Body of pancreas (tissue), 4 donors: ENCODE results near the gene DNAJC11. TPM values are rescaled to one million over a fixed set of nuclear protein-coding genes. Genes with fewer than 3 reads are reported as not detected.
A peak's percentile ranks its signal among the peaks of the same experiment; 100 is the strongest.

Experiments
- ATAC-seq: fragments of 150-250 bp; one replicate; pipeline ENCODE4 v1.9.1; 2016
- DNase-seq, 4 donors: peaks; one replicate each; pipeline ENCODE4 v3.0.0-alpha.2; 2019
- H3K27ac ChIP-seq, 4 donors: fragments of 200-600 bp; sonication (generic); 1 replicate in 3 of 4; 2 replicates in 1 of 4; pipeline versions ENCODE4 v1.5.1 to v1.6.1; 2016 to 2019; ENCODE audit warnings: mild to moderate bottlenecking in 1 of 4, mixed read lengths in 1 of 4, moderate library complexity in 1 of 4
- H3K27me3 ChIP-seq, 2 donors: fragments of 200-600 bp; sonication (generic); one replicate each; pipeline ENCODE4 v1.6.0; 2016; ENCODE audit warnings: mild to moderate bottlenecking in 1 of 2
- H3K36me3 ChIP-seq, 2 donors: fragments of 200-600 bp; sonication (generic); replicated peaks in 1 of 2; 2 replicates each; pipeline ENCODE4 v1.5.1; 2016; ENCODE audit warnings: low read depth in 2 of 2; ENCODE audit not compliant: insufficient read depth in 1 of 2
- H3K4me1 ChIP-seq: fragments of 200-600 bp; sonication (generic); one replicate; pipeline ENCODE4 v1.6.0; 2016
- H3K4me3 ChIP-seq, 2 donors: fragments of 200-600 bp; sonication (generic); 1 replicate in 1 of 2; 2 replicates in 1 of 2; pipeline ENCODE4 v1.5.1; 2016 to 2019
- H3K9me3 ChIP-seq, 3 donors: fragments of 200-600 bp; sonication (generic); 1 replicate in 2 of 3; 2 replicates in 1 of 3; pipeline ENCODE4 v1.5.1; 2016
- CTCF ChIP-seq, 7 experiments: fragments of 450-650 bp in 4 of 7; fragments of 200-600 bp in 3 of 7; sonication (generic) in 3 of 7; IDR thresholded peaks; one replicate each; pipeline ENCODE4 v1.5.1; 2016 to 2019; ENCODE audit warnings: antibody characterized with exemption in 7 of 7
- POLR2A ChIP-seq, 3 donors: fragments of 450-650 bp; IDR thresholded peaks; one replicate each; pipeline ENCODE4 v1.6.1; 2016; ENCODE audit warnings: antibody characterized with exemption in 3 of 3, mild to moderate bottlenecking in 2 of 3
- WGBS, 2 donors: methylation state at CpG; one replicate each; pipeline ENCODE4 v1.1.5; 2017; 5-methylcytosine and 5-hydroxymethylcytosine counted together
- intact Hi-C: fragments of 100-400 bp; cut with DNase I; formaldehyde crosslinking; loops from one replicate; pipeline ENCODE4 v1.15.1; 2023
- total RNA-seq, 2 donors: library from RNA; depleted of rRNA; stranded (reverse); fragments of >200 nt; gene quantifications; one replicate each; pipeline ENCODE4 v1.1.0, GENCODE V29; 2016

The DNAJC11 gene
- total RNA-seq, 2 donors from 2014 or later = 16.1 to 88.3 TPM

- peak; percentile 86 to 89 (median 88) for DNase-seq
- Histone ChIP-seq H3K9me3 (no peaks in the 10 kb centered on the region), H3K27ac (peak within 1 kb of the TSS; percentile 65 to 87 (median 84)), H3K4me1 (peaks cover 27% of the 10 kb centered on the region), H3K4me3 (peak within 1 kb of the TSS; percentile 27 to 51), H3K36me3 (peaks cover 0 to 9% of the 10 kb centered on the region in 2 donors), H3K27me3 (no peaks in the 10 kb centered on the region)
- peak; percentile 90 for ATAC-seq
- WGBS, 2 donors = 2 to 20% methylated on average over 1 to 54 of the region's 73 CpGs
- peak in 2 of 3 donors; percentile 15 to 52 for TF ChIP-seq POLR2A (IDR thresholded peaks at IDR 0.05)
- TF ChIP-seq CTCF (IDR thresholded peaks at IDR 0.05) = peak in 1 of 7 experiments; percentile 6
- intact Hi-C loops = no loop called here
These were observed 76.7 kb downstream of the DNAJC11 start, which contains the start of gene THAP3 for GRCh38 chr1:6624710-6625583. TSS of gene THAP3 (plus strand) at chr1:6624868. CDS start at chr1:6625219, 351 bp downstream.

GRCh38 chr1:6623269-6623965 is 78.2 kb downstream of the DNAJC11 start:
- peaks cover 0 to 10% of the 10 kb centered on the region in 2 donors for H3K36me3 ChIP-seq
- H3K27ac ChIP-seq = no peak overlapping the region
- intact Hi-C loops = no loop called here
- no peaks in the 10 kb centered on the region for H3K27me3 ChIP-seq
- H3K4me3 ChIP-seq = no peak overlapping the region
- TF ChIP-seq POLR2A (IDR thresholded peaks at IDR 0.05) (no peak), CTCF (IDR thresholded peaks at IDR 0.05) (no peak)
- 81 to 84% methylated on average over 14 of the region's 14 CpGs for WGBS, 2 donors
- DNase-seq = no peak
- peaks cover 27% of the 10 kb centered on the region for H3K4me1 ChIP-seq
- H3K9me3 ChIP-seq = no peaks in the 10 kb centered on the region
- no peak for ATAC-seq

- no peak for DNase-seq
- H3K36me3 ChIP-seq = peaks cover 0 to 10% of the 10 kb centered on the region in 2 donors
- WGBS, 2 donors = 89 to 96% methylated on average over 7 to 10 of the region's 10 CpGs
- H3K4me3 ChIP-seq = no peak overlapping the region
- H3K4me1 ChIP-seq = peaks cover 25% of the 10 kb centered on the region
- no peak overlapping the region for H3K27ac ChIP-seq
- no peak for ATAC-seq
- no peaks in the 10 kb centered on the region for H3K27me3 ChIP-seq
- no peaks in the 10 kb centered on the region for H3K9me3 ChIP-seq
- TF ChIP-seq POLR2A (IDR thresholded peaks at IDR 0.05) = no peak
- no peak for TF ChIP-seq CTCF (IDR thresholded peaks at IDR 0.05)
- intact Hi-C loops = no loop called here
These were observed 79.0 kb downstream of the DNAJC11 start for GRCh38 chr1:6622396-6623152.

- WGBS, 2 donors = 90 to 94% methylated on average over 30 to 41 of the region's 41 CpGs
- DNase-seq (no peak), ATAC-seq (no peak)
- TF ChIP-seq CTCF (IDR thresholded peaks at IDR 0.05) (no peak), POLR2A (IDR thresholded peaks at IDR 0.05) (no peak)
- Histone ChIP-seq H3K9me3 (no peaks in the 10 kb centered on the region), H3K4me3 (no peak overlapping the region), H3K27me3 (no peaks in the 10 kb centered on the region), H3K4me1 (peaks cover 16% of the 10 kb centered on the region), H3K27ac (no peak overlapping the region), H3K36me3 (peaks cover 0 to 10% of the 10 kb centered on the region in 2 donors)
- intact Hi-C loops = no loop called here
These were observed 79.9 kb downstream of the DNAJC11 start for GRCh38 chr1:6621429-6622391.
